HEK293 (cell line): ENCODE results near the gene PRPF6.

Source experiments
- CTCF ChIA-PET: fragments of 350-600 bp; formaldehyde crosslinking; extraction: SDS; loops from one replicate; lab custom pipeline; 2021; ENCODE audit warnings: antibody characterized with exemption; lab: Yijun Ruan, JAX
- POLR2A ChIA-PET: fragments of 300-600 bp; formaldehyde crosslinking; extraction: SDS; loops from one replicate; lab custom pipeline; 2020; ENCODE audit warnings: antibody characterized with exemption, inconsistent platforms; lab: Yijun Ruan, JAX
- H3K27ac ChIP-seq: fragments of 200-500 bp; sonication (Bioruptor generic); 2 replicates; pipeline ENCODE4 v1.5.1; 2014; ENCODE audit warnings: low read depth, low read length, control low read depth, inconsistent platforms; ENCODE audit errors: extremely low read depth
- H3K36me3 ChIP-seq, 2 experiments: fragments of 200-500 bp in 1 of 2; sonication (Bioruptor generic) in 1 of 2; 1 replicate in 1 of 2; 2 replicates in 1 of 2; pipeline ENCODE4 v1.5.1; 2014 to 2017; ENCODE audit warnings: inconsistent platforms in 2 of 2, low read length in 2 of 2; ENCODE audit not compliant: control insufficient read depth in 2 of 2, insufficient read depth in 1 of 2
- H3K4me1 ChIP-seq: fragments of 200-500 bp; sonication (Bioruptor generic); 2 replicates; pipeline ENCODE4 v1.5.1; 2014; ENCODE audit warnings: mild to moderate bottlenecking, low read length, inconsistent platforms; ENCODE audit not compliant: control insufficient read depth, insufficient read depth
- H3K4me3 ChIP-seq: 2 replicates; pipeline ENCODE4 v1.5.1; 2011; ENCODE audit warnings: low read depth, mild to moderate bottlenecking, control low read depth, low read length, moderate library complexity
- H3K9me3 ChIP-seq: fragments of 200-500 bp; sonication (Bioruptor generic); 2 replicates; pipeline ENCODE4 v1.5.1; 2014; ENCODE audit warnings: low read depth, low read length, inconsistent platforms; ENCODE audit not compliant: control insufficient read depth, insufficient read depth
- BCL11A ChIP-seq: fragments of 450-650 bp; formaldehyde crosslinking; IDR thresholded peaks from 2 replicates; pipeline ENCODE4 v1.5.1; 2016; ENCODE audit warnings: low read depth, missing biosample characterization, missing genetic modification characterization
- FEZF1 ChIP-seq: fragments of 450-650 bp; formaldehyde crosslinking; IDR thresholded peaks from 2 replicates; pipeline ENCODE4 v1.5.1; 2016; ENCODE audit warnings: missing biosample characterization, missing genetic modification characterization
- IKZF3 ChIP-seq: fragments of 450-650 bp; IDR thresholded peaks from 2 replicates; pipeline ENCODE4 v1.5.0; 2018; ENCODE audit warnings: missing biosample characterization, mild to moderate bottlenecking, missing genetic modification characterization, moderate library complexity
- KLF1 ChIP-seq: fragments of 450-650 bp; formaldehyde crosslinking; IDR thresholded peaks from 2 replicates; pipeline ENCODE4 v1.5.1; 2016; ENCODE audit warnings: missing biosample characterization, missing genetic modification characterization
- KLF8 ChIP-seq: fragments of 450-650 bp; formaldehyde crosslinking; IDR thresholded peaks from 2 replicates; pipeline ENCODE4 v1.5.1; 2016; ENCODE audit warnings: missing biosample characterization, missing genetic modification characterization
- TRIM28 ChIP-seq: IDR thresholded peaks from 2 replicates; pipeline ENCODE4 v1.6.1; 2011; ENCODE audit warnings: low read length, control low read depth, borderline replicate concordance
- WT1 ChIP-seq: fragments of 450-650 bp; formaldehyde crosslinking; IDR thresholded peaks from 2 replicates; pipeline ENCODE4 v1.5.1; 2016; ENCODE audit warnings: missing biosample characterization, missing genetic modification characterization
- YY1 ChIP-seq: fragments of 450-650 bp; formaldehyde crosslinking; IDR thresholded peaks from 2 replicates; pipeline ENCODE4 v1.5.1; 2018; ENCODE audit warnings: missing biosample characterization, missing genetic modification characterization
- ZBTB20 ChIP-seq: fragments of 450-650 bp; formaldehyde crosslinking; IDR thresholded peaks from 2 replicates; pipeline ENCODE4 v1.5.1; 2016; ENCODE audit warnings: missing biosample characterization, missing genetic modification characterization
- ZBTB7A ChIP-seq: fragments of 450-650 bp; formaldehyde crosslinking; IDR thresholded peaks from 2 replicates; pipeline ENCODE4 v1.5.1; 2016; ENCODE audit warnings: low read depth, missing biosample characterization, missing genetic modification characterization
- ZFP69B ChIP-seq: fragments of 450-650 bp; formaldehyde crosslinking; IDR thresholded peaks from 2 replicates; pipeline ENCODE4 v1.5.1; 2016; ENCODE audit warnings: missing biosample characterization, missing genetic modification characterization
- ZIC2 ChIP-seq: fragments of 450-650 bp; formaldehyde crosslinking; IDR thresholded peaks from 2 replicates; pipeline ENCODE4 v1.5.1; 2016; ENCODE audit warnings: missing biosample characterization, missing genetic modification characterization
- ZNF10 ChIP-seq: fragments of 450-650 bp; formaldehyde crosslinking; IDR thresholded peaks from 2 replicates; pipeline ENCODE4 v1.5.1; 2017; ENCODE audit warnings: missing biosample characterization, missing genetic modification characterization
- ZNF121 ChIP-seq: fragments of 450-650 bp; formaldehyde crosslinking; IDR thresholded peaks from 2 replicates; pipeline ENCODE4 v1.5.1; 2016; ENCODE audit warnings: missing biosample characterization, missing genetic modification characterization
- ZNF366 ChIP-seq: fragments of 450-650 bp; formaldehyde crosslinking; conservative IDR thresholded peaks from 2 replicates; pipeline ENCODE4 v1.5.1; 2016; ENCODE audit warnings: missing biosample characterization, missing genetic modification characterization
- ZNF521 ChIP-seq: fragments of 450-650 bp; formaldehyde crosslinking; IDR thresholded peaks from 2 replicates; pipeline ENCODE4 v1.5.1; 2017; ENCODE audit warnings: missing biosample characterization, mild to moderate bottlenecking, missing genetic modification characterization
- ZNF560 ChIP-seq: fragments of 450-650 bp; formaldehyde crosslinking; IDR thresholded peaks from 2 replicates; pipeline ENCODE4 v1.5.1; 2017; ENCODE audit warnings: missing biosample characterization, missing genetic modification characterization, borderline replicate concordance
- ZNF561 ChIP-seq: fragments of 450-650 bp; IDR thresholded peaks from 2 replicates; pipeline ENCODE4 v1.5.1; 2018; ENCODE audit warnings: missing biosample characterization, missing genetic modification characterization, borderline replicate concordance
- ZNF600 ChIP-seq: fragments of 450-650 bp; formaldehyde crosslinking; IDR thresholded peaks from 2 replicates; pipeline ENCODE4 v1.5.1; 2016; ENCODE audit warnings: missing biosample characterization, missing genetic modification characterization
- ZNF610 ChIP-seq: fragments of 450-650 bp; formaldehyde crosslinking; IDR thresholded peaks from 2 replicates; pipeline ENCODE4 v1.5.1; 2016; ENCODE audit warnings: missing biosample characterization, missing genetic modification characterization, borderline replicate concordance
- TF ChIP-seq, protein P1 (sequence below): fragments of 450-650 bp; formaldehyde crosslinking; IDR thresholded peaks from 2 replicates; pipeline ENCODE4 v1.5.1; 2016; ENCODE audit warnings: missing biosample characterization, missing genetic modification characterization
- TF ChIP-seq, protein P2 (sequence below): fragments of 450-650 bp; formaldehyde crosslinking; IDR thresholded peaks from 2 replicates; pipeline ENCODE4 v1.5.1; 2016; ENCODE audit warnings: missing biosample characterization, missing genetic modification characterization
- TF ChIP-seq, protein P3 (sequence below): fragments of 450-650 bp; formaldehyde crosslinking; IDR thresholded peaks from 2 replicates; pipeline ENCODE4 v1.5.1; 2016; ENCODE audit warnings: missing biosample characterization, missing genetic modification characterization
- TF ChIP-seq, protein P4 (sequence below): fragments of 450-650 bp; formaldehyde crosslinking; IDR thresholded peaks from 2 replicates; pipeline ENCODE4 v1.5.1; 2016; ENCODE audit warnings: missing biosample characterization, missing genetic modification characterization
- TF ChIP-seq, protein P5 (sequence below): fragments of 450-650 bp; formaldehyde crosslinking; IDR thresholded peaks from 2 replicates; pipeline ENCODE4 v1.5.1; 2016; ENCODE audit warnings: missing biosample characterization, missing genetic modification characterization, low read depth
- TF ChIP-seq, protein P6 (sequence below): fragments of 450-650 bp; IDR thresholded peaks from 2 replicates; pipeline ENCODE4 v1.5.1; 2018; ENCODE audit warnings: missing biosample characterization, mild to moderate bottlenecking, missing genetic modification characterization

Gene PRPF6

GRCh38 chr20:64000906-64001305 is 20.0 kb downstream of the PRPF6 start:
- no peak overlapping the region for H3K4me3 ChIP-seq
- peaks cover 40 to 79% of the 10 kb centered on the region in 2 experiments for H3K36me3 ChIP-seq
- no peak for TF ChIP-seq KLF1
- TF ChIP-seq ZNF600 (tag by site-specific recombination) = peak; percentile 10; the same call in 1 of the 2 replicates
- no peaks in the 10 kb centered on the region; the same call in 1 of the 2 replicates for H3K4me1 ChIP-seq
- H3K9me3 ChIP-seq = no peaks in the 10 kb centered on the region
- H3K27ac ChIP-seq = no peak overlapping the region
- CTCF ChIA-PET = interaction anchor here (0.6 to 1.5 kb wide), 4 partner anchors 19 to 44 kb away, joined by 3 to 7 read pairs (median 4); partner anchors contain the start of gene PRPF6
- POLR2A ChIA-PET = interaction anchor here (1.0 to 1.1 kb wide), 3 partner anchors 20 to 136 kb away, joined by 3 to 5 read pairs (median 4); partner anchors contain the start of genes PRPF6 and TPD52L2

GRCh38 chr20:64001607-64002011 is 20.7 kb downstream of the PRPF6 start:
- H3K36me3 ChIP-seq = peaks cover 33 to 78% of the 10 kb centered on the region in 2 experiments
- CTCF ChIA-PET = interaction anchor here (1.5 kb wide), 1 partner anchor 21 kb away, joined by 7 read pairs; the partner anchor contains the start of gene PRPF6
- TF ChIP-seq, protein P1, sequence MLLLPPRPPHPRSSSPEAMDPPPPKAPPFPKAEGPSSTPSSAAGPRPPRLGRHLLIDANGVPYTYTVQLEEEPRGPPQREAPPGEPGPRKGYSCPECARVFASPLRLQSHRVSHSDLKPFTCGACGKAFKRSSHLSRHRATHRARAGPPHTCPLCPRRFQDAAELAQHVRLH (tag by site-specific recombination) = peak; percentile 93
- TF ChIP-seq, protein P2, sequence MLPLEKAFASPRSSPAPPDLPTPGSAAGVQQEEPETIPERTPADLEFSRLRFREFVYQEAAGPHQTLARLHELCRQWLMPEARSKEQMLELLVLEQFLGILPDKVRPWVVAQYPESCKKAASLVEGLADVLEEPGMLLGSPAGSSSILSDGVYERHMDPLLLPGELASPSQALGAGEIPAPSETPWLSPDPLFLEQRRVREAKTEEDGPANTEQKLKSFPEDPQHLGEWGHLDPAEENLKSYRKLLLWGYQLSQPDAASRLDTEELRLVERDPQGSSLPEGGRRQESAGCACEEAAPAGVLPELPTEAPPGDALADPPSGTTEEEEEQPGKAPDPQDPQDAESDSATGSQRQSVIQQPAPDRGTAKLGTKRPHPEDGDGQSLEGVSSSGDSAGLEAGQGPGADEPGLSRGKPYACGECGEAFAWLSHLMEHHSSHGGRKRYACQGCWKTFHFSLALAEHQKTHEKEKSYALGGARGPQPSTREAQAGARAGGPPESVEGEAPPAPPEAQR (tag by site-specific recombination) = 0 out of 2 replicates have a peak, but pooled peaks have one; percentile 37
- TF ChIP-seq, protein P3, sequence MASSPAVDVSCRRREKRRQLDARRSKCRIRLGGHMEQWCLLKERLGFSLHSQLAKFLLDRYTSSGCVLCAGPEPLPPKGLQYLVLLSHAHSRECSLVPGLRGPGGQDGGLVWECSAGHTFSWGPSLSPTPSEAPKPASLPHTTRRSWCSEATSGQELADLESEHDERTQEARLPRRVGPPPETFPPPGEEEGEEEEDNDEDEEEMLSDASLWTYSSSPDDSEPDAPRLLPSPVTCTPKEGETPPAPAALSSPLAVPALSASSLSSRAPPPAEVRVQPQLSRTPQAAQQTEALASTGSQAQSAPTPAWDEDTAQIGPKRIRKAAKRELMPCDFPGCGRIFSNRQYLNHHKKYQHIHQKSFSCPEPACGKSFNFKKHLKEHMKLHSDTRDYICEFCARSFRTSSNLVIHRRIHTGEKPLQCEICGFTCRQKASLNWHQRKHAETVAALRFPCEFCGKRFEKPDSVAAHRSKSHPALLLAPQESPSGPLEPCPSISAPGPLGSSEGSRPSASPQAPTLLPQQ = peak; percentile 73
- TF ChIP-seq TRIM28 = no peak
- TF ChIP-seq, protein P4, sequence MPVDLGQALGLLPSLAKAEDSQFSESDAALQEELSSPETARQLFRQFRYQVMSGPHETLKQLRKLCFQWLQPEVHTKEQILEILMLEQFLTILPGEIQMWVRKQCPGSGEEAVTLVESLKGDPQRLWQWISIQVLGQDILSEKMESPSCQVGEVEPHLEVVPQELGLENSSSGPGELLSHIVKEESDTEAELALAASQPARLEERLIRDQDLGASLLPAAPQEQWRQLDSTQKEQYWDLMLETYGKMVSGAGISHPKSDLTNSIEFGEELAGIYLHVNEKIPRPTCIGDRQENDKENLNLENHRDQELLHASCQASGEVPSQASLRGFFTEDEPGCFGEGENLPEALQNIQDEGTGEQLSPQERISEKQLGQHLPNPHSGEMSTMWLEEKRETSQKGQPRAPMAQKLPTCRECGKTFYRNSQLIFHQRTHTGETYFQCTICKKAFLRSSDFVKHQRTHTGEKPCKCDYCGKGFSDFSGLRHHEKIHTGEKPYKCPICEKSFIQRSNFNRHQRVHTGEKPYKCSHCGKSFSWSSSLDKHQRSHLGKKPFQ = peak; percentile 90; the same call in 1 of the 2 replicates
- TF ChIP-seq ZNF521 (tag by site-specific recombination) = no peak
- peak; percentile 59 for TF ChIP-seq ZBTB20 (tag by site-specific recombination)
- peak; percentile 53; the same call in 1 of the 2 replicates for TF ChIP-seq ZNF561 (tag by site-specific recombination)
- TF ChIP-seq ZNF610 = no peak
- no peak for TF ChIP-seq ZNF121 (tag by site-specific recombination)
- TF ChIP-seq ZFP69B (tag by site-specific recombination) = 0 out of 2 replicates have a peak, but pooled peaks have one; percentile 24
- TF ChIP-seq ZIC2 = peak; percentile 93
- TF ChIP-seq, protein P5, sequence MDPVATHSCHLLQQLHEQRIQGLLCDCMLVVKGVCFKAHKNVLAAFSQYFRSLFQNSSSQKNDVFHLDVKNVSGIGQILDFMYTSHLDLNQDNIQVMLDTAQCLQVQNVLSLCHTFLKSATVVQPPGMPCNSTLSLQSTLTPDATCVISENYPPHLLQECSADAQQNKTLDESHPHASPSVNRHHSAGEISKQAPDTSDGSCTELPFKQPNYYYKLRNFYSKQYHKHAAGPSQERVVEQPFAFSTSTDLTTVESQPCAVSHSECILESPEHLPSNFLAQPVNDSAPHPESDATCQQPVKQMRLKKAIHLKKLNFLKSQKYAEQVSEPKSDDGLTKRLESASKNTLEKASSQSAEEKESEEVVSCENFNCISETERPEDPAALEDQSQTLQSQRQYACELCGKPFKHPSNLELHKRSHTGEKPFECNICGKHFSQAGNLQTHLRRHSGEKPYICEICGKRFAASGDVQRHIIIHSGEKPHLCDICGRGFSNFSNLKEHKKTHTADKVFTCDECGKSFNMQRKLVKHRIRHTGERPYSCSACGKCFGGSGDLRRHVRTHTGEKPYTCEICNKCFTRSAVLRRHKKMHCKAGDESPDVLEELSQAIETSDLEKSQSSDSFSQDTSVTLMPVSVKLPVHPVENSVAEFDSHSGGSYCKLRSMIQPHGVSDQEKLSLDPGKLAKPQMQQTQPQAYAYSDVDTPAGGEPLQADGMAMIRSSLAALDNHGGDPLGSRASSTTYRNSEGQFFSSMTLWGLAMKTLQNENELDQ (tag by site-specific recombination) = no peak
- no peak for TF ChIP-seq YY1 (tag by site-specific recombination)
- peak; percentile 97 for TF ChIP-seq ZNF600 (tag by site-specific recombination)
- TF ChIP-seq ZNF366 = peak; percentile 80
- peak; percentile 80 for TF ChIP-seq BCL11A (tag by site-specific recombination)
- peak; percentile 69 for TF ChIP-seq KLF8 (tag by site-specific recombination)
- peak; percentile 71 for TF ChIP-seq WT1
- TF ChIP-seq FEZF1 (tag by site-specific recombination) = peak; percentile 96
- TF ChIP-seq ZBTB7A = no peak
- TF ChIP-seq, protein P6, sequence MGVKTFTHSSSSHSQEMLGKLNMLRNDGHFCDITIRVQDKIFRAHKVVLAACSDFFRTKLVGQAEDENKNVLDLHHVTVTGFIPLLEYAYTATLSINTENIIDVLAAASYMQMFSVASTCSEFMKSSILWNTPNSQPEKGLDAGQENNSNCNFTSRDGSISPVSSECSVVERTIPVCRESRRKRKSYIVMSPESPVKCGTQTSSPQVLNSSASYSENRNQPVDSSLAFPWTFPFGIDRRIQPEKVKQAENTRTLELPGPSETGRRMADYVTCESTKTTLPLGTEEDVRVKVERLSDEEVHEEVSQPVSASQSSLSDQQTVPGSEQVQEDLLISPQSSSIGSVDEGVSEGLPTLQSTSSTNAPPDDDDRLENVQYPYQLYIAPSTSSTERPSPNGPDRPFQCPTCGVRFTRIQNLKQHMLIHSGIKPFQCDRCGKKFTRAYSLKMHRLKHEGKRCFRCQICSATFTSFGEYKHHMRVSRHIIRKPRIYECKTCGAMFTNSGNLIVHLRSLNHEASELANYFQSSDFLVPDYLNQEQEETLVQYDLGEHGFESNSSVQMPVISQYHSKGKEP (tag by site-specific recombination) = peak; percentile 73
- TF ChIP-seq ZNF10 (tag by site-specific recombination) = peak; percentile 74
- no peak for TF ChIP-seq IKZF3 (tag by site-specific recombination)
- no peak for TF ChIP-seq ZNF560 (tag by site-specific recombination)

More at GRCh38 chr20:64001607-64002011, 20.7 kb downstream of the PRPF6 start:
- Histone ChIP-seq H3K4me1 (no peaks in the 10 kb centered on the region; the same call in 1 of the 2 replicates), H3K9me3 (no peaks in the 10 kb centered on the region), H3K27ac (peak overlapping the region; percentile 60), H3K4me3 (no peak overlapping the region)
- POLR2A ChIA-PET = interaction anchor here (1.0 to 1.1 kb wide), 3 partner anchors 21 to 136 kb away, joined by 3 to 5 read pairs (median 4); partner anchors contain the start of genes PRPF6 and TPD52L2
